SU-DHL-6 (cell line): ENCODE data around the gene ASPN.

ENCODE experiments used
- H2AFZ ChIP-seq: fragments of 200-600 bp; sonication (generic); 2 replicates; pipeline ENCODE4 v1.6.1; 2014; ENCODE audit warnings: low read depth, mild to moderate bottlenecking, moderate library complexity, mixed read lengths, antibody characterized with exemption, low read length; ENCODE audit not compliant: severe bottlenecking
- H3F3A ChIP-seq: fragments of 200-600 bp; shearing (Covaris generic); 2 replicates; pipeline ENCODE4 v1.6.0; 2016; ENCODE audit warnings: antibody characterized with exemption, mild to moderate bottlenecking; ENCODE audit not compliant: insufficient read depth
- H3K27ac ChIP-seq: fragments of 200-600 bp; sonication (generic); 2 replicates; pipeline ENCODE4 v1.5.1; 2016; ENCODE audit warnings: low read depth, mild to moderate bottlenecking, low read length, moderate library complexity, mixed read lengths
- H3K27me3 ChIP-seq: fragments of 200-600 bp; sonication (generic), shearing (Covaris generic); 2 replicates; pipeline ENCODE4 v1.6.0; 2014; ENCODE audit warnings: mild to moderate bottlenecking, low read length
- H3K36me3 ChIP-seq: fragments of 200-600 bp; sonication (generic); 2 replicates; pipeline ENCODE4 v1.6.1; 2014; ENCODE audit warnings: mild to moderate bottlenecking, low read length, mixed read lengths
- H3K4me2 ChIP-seq: fragments of 300-600, 200-600 bp; shearing (Covaris generic), sonication (generic); 2 replicates; pipeline ENCODE4 v1.6.0; 2014; ENCODE audit warnings: low read length, low read depth, mild to moderate bottlenecking; ENCODE audit not compliant: poor library complexity, severe bottlenecking
- H3K4me3 ChIP-seq: fragments of 200-600 bp; sonication (generic); 2 replicates; pipeline ENCODE4 v1.5.1; 2014; ENCODE audit warnings: antibody characterized with exemption, low read length, mild to moderate bottlenecking, mixed read lengths; ENCODE audit not compliant: insufficient read depth, poor library complexity, severe bottlenecking
- H3K79me2 ChIP-seq: fragments of 200-600 bp; sonication (generic); 2 replicates; pipeline ENCODE4 v1.6.1; 2014; ENCODE audit warnings: mild to moderate bottlenecking, low read length, moderate library complexity; ENCODE audit not compliant: insufficient read depth
- H3K9ac ChIP-seq: fragments of 200-600 bp; sonication (generic); 2 replicates; pipeline ENCODE4 v1.7.0; 2014; ENCODE audit warnings: mild to moderate bottlenecking, low read length
- H3K9me2 ChIP-seq: fragments of 200-600 bp; sonication (generic); replicated peaks from 2 replicates; pipeline ENCODE4 v1.6.1; 2014; ENCODE audit warnings: low read length; ENCODE audit not compliant: insufficient read depth
- H3K9me3 ChIP-seq: fragments of 200-600 bp; sonication (generic); 2 replicates; pipeline ENCODE4 v1.6.1; 2014; ENCODE audit warnings: low read length, mixed read lengths; ENCODE audit not compliant: insufficient read depth
- H4K20me1 ChIP-seq: fragments of 200-600 bp; sonication (generic); 2 replicates; pipeline ENCODE4 v1.6.1; 2014; ENCODE audit warnings: low read depth, mild to moderate bottlenecking, antibody characterized with exemption, low read length, moderate library complexity, mixed read lengths
- CTCF ChIP-seq: fragments of 200-600 bp; sonication (generic); IDR thresholded peaks from one replicate; pipeline ENCODE4 v1.5.1; 2017; ENCODE audit warnings: antibody characterized with exemption, mild to moderate bottlenecking, low read length, moderate library complexity; ENCODE audit not compliant: insufficient read depth, poor library complexity, severe bottlenecking
- EZH2phosphoT487 ChIP-seq: fragments of 200-600 bp; sonication (generic), shearing (Covaris generic); conservative IDR thresholded peaks from 2 replicates; pipeline ENCODE4 v1.6.1; 2018; ENCODE audit warnings: mild to moderate bottlenecking, antibody characterized with exemption, low read length, moderate library complexity, mixed read lengths

ASPN gene

GRCh38 chr9:92527832-92528521 is 45.7 kb upstream of the ASPN start:
- TF ChIP-seq EZH2phosphoT487 (no peak), CTCF (no peak)
- H3K4me2 ChIP-seq, result no peak overlapping the region
- H3K36me3 ChIP-seq, result no peaks in the 10 kb centered on the region
- no peaks in the 10 kb centered on the region for H3K9me2 ChIP-seq
- no peak overlapping the region for H2AFZ ChIP-seq
- no peak overlapping the region for H3K27ac ChIP-seq
- H3K4me3 ChIP-seq, result no peak overlapping the region
- no peak overlapping the region for H3K9ac ChIP-seq
- H3K27me3 ChIP-seq, result no peaks in the 10 kb centered on the region
- no peaks in the 10 kb centered on the region for H3K79me2 ChIP-seq
- H3K9me3 ChIP-seq, result no peaks in the 10 kb centered on the region
- H3F3A ChIP-seq, result no peaks in the 10 kb centered on the region
- no peaks in the 10 kb centered on the region for H4K20me1 ChIP-seq

- no peak overlapping the region for H2AFZ ChIP-seq
- TF ChIP-seq EZH2phosphoT487 (no peak), CTCF (no peak)
These were observed 45.1 kb upstream of the ASPN start for GRCh38 chr9:92527291-92527828.

GRCh38 chr9:92525306-92525705 is 43.0 kb upstream of the ASPN start:
- Histone ChIP-seq H3K27me3 (no peaks in the 10 kb centered on the region), H2AFZ (no peak overlapping the region), H3K9me2 (no peaks in the 10 kb centered on the region), H3K4me3 (no peak overlapping the region), H3K9ac (no peak overlapping the region), H3K4me2 (no peak overlapping the region), H3K9me3 (no peaks in the 10 kb centered on the region), H3K27ac (no peak overlapping the region), H3K36me3 (no peaks in the 10 kb centered on the region), H4K20me1 (no peaks in the 10 kb centered on the region), H3K79me2 (no peaks in the 10 kb centered on the region), H3F3A (no peaks in the 10 kb centered on the region)
- TF ChIP-seq CTCF, result no peak
- TF ChIP-seq EZH2phosphoT487, result no peak

More at GRCh38 chr9:92527291-92527828, 45.1 kb upstream of the ASPN start:
- Histone ChIP-seq H3K79me2 (no peaks in the 10 kb centered on the region), H3K27me3 (no peaks in the 10 kb centered on the region), H3K4me3 (no peak overlapping the region), H3K4me2 (no peak overlapping the region), H3K27ac (no peak overlapping the region), H3K9me2 (no peaks in the 10 kb centered on the region), H3F3A (no peaks in the 10 kb centered on the region), H3K9ac (no peak overlapping the region), H4K20me1 (no peaks in the 10 kb centered on the region), H3K36me3 (no peaks in the 10 kb centered on the region), H3K9me3 (no peaks in the 10 kb centered on the region)
